Epithelial cell of esophagus (primary cell): Measurements from ENCODE around the gene ISL2.

Experiments
- DNase-seq: peaks from one replicate; pipeline ENCODE4 v3.0.0; 2010; ENCODE audit warnings: low read depth
- H3K4me3 ChIP-seq: 2 replicates; pipeline ENCODE4 v1.5.1; 2011; ENCODE audit warnings: mild to moderate bottlenecking, low read length, control low read depth
- TF ChIP-seq, protein P1 (sequence below): IDR thresholded peaks from 2 replicates; pipeline ENCODE4 v1.5.1; 2011; ENCODE audit warnings: low read depth, mild to moderate bottlenecking, low read length, control low read depth, inconsistent platforms; ENCODE audit not compliant: insufficient read depth; ENCODE audit errors: missing control alignments

The ISL2 gene

DNA sequence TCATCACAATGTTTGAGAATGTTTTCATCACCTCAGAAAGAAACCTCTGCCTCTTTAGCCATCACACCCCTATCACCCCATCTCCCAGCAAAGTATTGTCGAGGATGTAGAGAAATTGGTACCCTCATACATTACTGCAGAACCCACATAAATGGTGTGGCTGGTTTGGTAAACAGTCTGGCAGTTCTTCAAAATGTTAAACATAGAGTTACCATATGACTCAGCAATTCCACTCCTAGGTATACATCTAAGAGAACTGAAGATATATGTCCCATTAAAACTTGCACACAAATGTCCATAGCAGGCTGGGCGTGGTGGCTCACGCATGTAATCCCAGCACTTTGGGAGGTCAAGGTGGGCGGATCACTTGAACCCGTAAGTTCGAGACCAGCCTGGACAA is 16.6 kb upstream of the ISL2 start:
- no peak for DNase-seq
- no peak overlapping the region for H3K4me3 ChIP-seq
- TF ChIP-seq, protein P1, sequence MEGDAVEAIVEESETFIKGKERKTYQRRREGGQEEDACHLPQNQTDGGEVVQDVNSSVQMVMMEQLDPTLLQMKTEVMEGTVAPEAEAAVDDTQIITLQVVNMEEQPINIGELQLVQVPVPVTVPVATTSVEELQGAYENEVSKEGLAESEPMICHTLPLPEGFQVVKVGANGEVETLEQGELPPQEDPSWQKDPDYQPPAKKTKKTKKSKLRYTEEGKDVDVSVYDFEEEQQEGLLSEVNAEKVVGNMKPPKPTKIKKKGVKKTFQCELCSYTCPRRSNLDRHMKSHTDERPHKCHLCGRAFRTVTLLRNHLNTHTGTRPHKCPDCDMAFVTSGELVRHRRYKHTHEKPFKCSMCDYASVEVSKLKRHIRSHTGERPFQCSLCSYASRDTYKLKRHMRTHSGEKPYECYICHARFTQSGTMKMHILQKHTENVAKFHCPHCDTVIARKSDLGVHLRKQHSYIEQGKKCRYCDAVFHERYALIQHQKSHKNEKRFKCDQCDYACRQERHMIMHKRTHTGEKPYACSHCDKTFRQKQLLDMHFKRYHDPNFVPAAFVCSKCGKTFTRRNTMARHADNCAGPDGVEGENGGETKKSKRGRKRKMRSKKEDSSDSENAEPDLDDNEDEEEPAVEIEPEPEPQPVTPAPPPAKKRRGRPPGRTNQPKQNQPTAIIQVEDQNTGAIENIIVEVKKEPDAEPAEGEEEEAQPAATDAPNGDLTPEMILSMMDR, result no peak

DNA sequence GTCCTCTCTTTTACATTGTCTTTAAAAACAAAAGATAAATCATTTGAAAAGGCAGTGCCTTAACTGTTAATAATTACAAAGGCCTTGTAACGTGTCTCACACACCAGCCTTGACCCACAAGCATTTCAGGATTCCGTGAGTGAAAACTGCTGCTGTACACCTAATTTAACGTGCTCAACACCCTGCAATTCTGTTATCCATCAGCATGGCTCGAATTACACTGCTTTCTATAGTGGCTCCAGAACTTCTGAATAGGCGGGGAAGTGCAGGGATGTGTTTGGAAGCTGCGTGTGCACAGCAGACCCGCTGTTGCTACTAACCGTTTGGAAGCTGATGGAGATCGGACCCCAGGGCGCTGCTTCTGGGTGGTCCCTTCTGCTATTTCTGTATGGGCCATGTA is 15.4 kb upstream of the ISL2 start:
- no peak for DNase-seq
- H3K4me3 ChIP-seq, result no peak overlapping the region
- TF ChIP-seq, protein P1, result no peak

DNA sequence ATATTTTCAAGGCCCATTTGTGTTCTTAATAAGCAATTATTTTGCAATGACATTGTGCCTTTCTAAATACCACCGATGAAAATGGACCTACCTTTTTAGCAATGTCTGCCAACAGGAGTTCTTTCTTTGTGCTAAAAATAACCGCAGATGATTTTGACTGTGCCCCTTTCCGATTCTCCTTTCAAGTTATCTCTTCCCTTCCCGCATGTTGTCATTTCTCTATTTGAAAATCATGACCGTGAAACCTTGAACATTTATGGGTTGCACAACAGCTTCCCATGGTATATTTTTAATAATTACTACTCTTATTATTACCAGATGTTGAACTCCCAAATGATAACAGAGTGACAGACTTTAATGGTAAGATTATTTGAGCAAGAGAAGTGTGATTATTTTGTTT is 15.0 kb upstream of the ISL2 start:
- H3K4me3 ChIP-seq, result no peak overlapping the region
- no peak for DNase-seq
- TF ChIP-seq, protein P1, result no peak

DNA sequence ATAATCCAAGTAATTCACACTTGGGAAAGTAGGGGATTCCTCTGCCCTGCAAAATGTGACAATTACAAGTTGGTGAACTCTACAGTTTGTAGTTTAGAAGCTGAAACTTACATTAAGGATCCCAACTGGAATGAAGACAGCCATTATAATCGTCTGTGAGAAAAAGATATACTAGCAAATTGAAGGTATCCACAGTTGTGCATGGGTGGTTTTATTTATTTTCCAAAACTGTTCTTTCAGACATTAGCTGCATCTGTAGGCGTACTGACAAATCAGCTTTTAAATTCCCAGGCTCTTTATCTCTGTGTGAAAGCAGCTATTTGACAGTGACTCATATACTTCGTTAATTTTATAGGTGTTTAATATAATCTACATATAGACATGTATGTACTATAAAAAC is 12.5 kb upstream of the ISL2 start:
- DNase-seq, result no peak
- no peak overlapping the region for H3K4me3 ChIP-seq

DNA sequence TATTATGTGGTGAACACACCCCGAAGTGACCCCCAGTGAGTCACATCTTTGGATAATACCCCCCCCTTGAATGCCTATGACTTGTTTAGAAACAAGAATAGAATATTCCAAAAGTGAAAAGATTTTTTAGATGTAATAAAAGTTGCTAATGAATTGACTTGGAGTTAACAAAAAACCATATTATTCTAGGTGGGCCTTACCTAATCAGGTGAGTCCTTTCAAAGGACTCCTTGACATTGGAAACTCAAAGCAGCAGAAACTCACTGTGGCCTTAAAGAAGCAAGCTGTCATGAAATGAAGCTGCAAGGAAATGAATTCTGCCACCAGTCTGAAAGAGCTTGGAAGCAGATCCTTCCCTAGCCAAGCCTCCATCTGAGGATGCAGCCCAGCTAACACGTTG is 10.9 kb upstream of the ISL2 start:
- no peak overlapping the region for H3K4me3 ChIP-seq
- no peak for DNase-seq
- TF ChIP-seq, protein P1, result no peak

More for the DNA sequence above, 12.5 kb upstream of the ISL2 start:
- TF ChIP-seq, protein P1, result no peak

DNA sequence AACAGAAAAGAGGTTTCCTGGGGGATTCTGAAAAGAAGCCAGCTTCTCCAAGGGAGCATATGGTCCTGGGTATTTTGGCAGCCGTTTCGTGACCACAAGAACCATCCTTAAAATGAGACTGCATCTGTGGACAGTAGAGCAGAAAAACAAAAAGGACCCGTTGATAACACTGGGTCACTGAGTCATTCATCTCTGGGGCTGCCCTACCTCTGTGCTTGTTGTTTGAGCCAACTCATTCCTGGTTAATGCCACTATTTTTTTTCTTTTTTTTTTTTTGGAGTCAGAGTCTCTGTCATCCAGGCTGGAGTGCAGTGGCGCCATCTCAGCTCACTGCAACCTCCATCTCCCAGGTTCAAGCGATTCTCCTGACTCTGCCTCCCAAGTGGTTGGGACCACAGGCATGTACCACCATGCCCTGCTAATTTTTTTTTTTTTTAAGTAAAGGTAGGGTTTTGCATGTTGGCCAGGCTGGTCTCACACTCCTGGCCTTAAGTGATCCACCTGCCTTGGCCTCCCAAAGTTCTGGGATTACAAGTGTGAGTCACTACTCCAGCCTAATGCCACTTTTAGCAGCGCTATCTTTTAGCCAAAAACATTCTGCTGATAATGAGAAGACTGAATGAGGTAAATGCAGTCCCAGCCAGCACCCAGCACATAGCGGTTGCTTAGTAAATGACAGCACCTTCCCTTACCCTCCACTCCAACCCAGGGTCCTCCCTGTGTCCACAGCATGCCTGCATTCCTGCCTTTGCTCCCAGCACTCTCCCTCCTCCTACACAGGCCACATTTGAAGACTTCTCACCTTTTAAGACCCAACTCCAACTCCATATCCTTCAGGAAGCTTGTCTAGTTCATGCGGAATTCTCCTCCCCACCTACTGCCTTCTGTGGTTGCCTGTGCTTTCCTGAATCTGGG is 9.1 kb upstream of the ISL2 start:
- peak; percentile 41 for DNase-seq
- H3K4me3 ChIP-seq, result no peak overlapping the region
- TF ChIP-seq, protein P1, result no peak
